Progenitor cell of endocrine pancreas (in vitro differentiated cells): ENCODE measurements around the gene DVL1. TPM values are rescaled to one million over a fixed set of nuclear protein-coding genes. Genes with fewer than 3 reads are reported as not detected.
A peak's percentile ranks its signal among the peaks of the same experiment; 100 is the strongest.

Experiments
- DNase-seq: peaks from one replicate; pipeline ENCODE4 v3.0.0; 2021; ENCODE audit warnings: low spot score; ENCODE audit not compliant: unreplicated experiment
- H3K27ac Mint-ChIP-seq: 2 replicates; pipeline ENCODE4 v1.8.0; 2021; ENCODE audit warnings: mild to moderate bottlenecking, moderate library complexity, mixed read lengths
- H3K27me3 Mint-ChIP-seq: 2 replicates; pipeline ENCODE4 v1.8.0; 2021; ENCODE audit warnings: mixed read lengths
- H3K36me3 Mint-ChIP-seq: 2 replicates; pipeline ENCODE4 v1.8.0; 2022; ENCODE audit warnings: mixed read lengths; ENCODE audit not compliant: insufficient read depth
- H3K4me1 Mint-ChIP-seq: 2 replicates; pipeline ENCODE4 v1.8.0; 2021; ENCODE audit warnings: low read depth, mixed read lengths
- H3K4me3 Mint-ChIP-seq: 2 replicates; pipeline ENCODE4 v1.8.0; 2021; ENCODE audit warnings: low read depth, mild to moderate bottlenecking, moderate library complexity, mixed read lengths
- H3K9me3 Mint-ChIP-seq: 2 replicates; pipeline ENCODE4 v1.8.0; 2021; ENCODE audit warnings: low read depth, mixed read lengths
- CTCF ChIP-seq: fragments of 200-600 bp; sonication (generic); IDR thresholded peaks from one replicate; pipeline ENCODE4 v1.5.0; 2021; ENCODE audit warnings: antibody characterized with exemption, mild to moderate bottlenecking; ENCODE audit not compliant: unreplicated experiment
- total RNA-seq: library from RNA; stranded (reverse); gene quantifications from 2 replicates; pipeline ENCODE4 v1.2.1, GENCODE V29; 2021

The DVL1 gene
- total RNA-seq, 1 donor from 2014 or later, result 60.1 TPM

- no peaks in the 10 kb centered on the region for H3K9me3 Mint-ChIP-seq
- no peak overlapping the region for H3K27ac Mint-ChIP-seq
- H3K36me3 Mint-ChIP-seq, result peaks cover 36% of the 10 kb centered on the region
- peaks cover 6% of the 10 kb centered on the region for H3K4me1 Mint-ChIP-seq
- H3K27me3 Mint-ChIP-seq, result no peaks in the 10 kb centered on the region
- TF ChIP-seq CTCF, result no peak
- no peak overlapping the region for H3K4me3 Mint-ChIP-seq
- no peak for DNase-seq
Measured at GRCh38 chr1:1393428-1393827, 44.2 kb upstream of the DVL1 start.

- no peak for TF ChIP-seq CTCF
- no peaks in the 10 kb centered on the region for H3K9me3 Mint-ChIP-seq
- no peaks in the 10 kb centered on the region for H3K27me3 Mint-ChIP-seq
- peaks cover 2% of the 10 kb centered on the region for H3K4me1 Mint-ChIP-seq
- no peak for DNase-seq
- H3K27ac Mint-ChIP-seq, result no peak overlapping the region
- H3K4me3 Mint-ChIP-seq, result no peak overlapping the region
- H3K36me3 Mint-ChIP-seq, result peaks cover 36% of the 10 kb centered on the region
Measured at GRCh38 chr1:1393014-1393413, 43.8 kb upstream of the DVL1 start.

GRCh38 chr1:1391225-1391624, 42.0 kb upstream of the DVL1 start:
- Mint-ChIP-seq H3K4me1 (peaks cover 1% of the 10 kb centered on the region), H3K27ac (peak overlapping the region; percentile 45), H3K36me3 (peaks cover 44% of the 10 kb centered on the region), H3K9me3 (no peaks in the 10 kb centered on the region), H3K4me3 (no peak overlapping the region), H3K27me3 (no peaks in the 10 kb centered on the region)
- DNase-seq, result no peak
- TF ChIP-seq CTCF, result no peak

- no peak for DNase-seq
- no peak overlapping the region for H3K27ac Mint-ChIP-seq
- H3K27me3 Mint-ChIP-seq, result no peaks in the 10 kb centered on the region
- H3K9me3 Mint-ChIP-seq, result no peaks in the 10 kb centered on the region
- H3K4me1 Mint-ChIP-seq, result peaks cover 1% of the 10 kb centered on the region
- no peak for TF ChIP-seq CTCF
- no peak overlapping the region for H3K4me3 Mint-ChIP-seq
- H3K36me3 Mint-ChIP-seq, result peaks cover 46% of the 10 kb centered on the region
Measured at GRCh38 chr1:1390675-1391074, 41.5 kb upstream of the DVL1 start.

GRCh38 chr1:1388078-1388472, 38.9 kb upstream of the DVL1 start:
- no peaks in the 10 kb centered on the region for H3K9me3 Mint-ChIP-seq
- DNase-seq, result no peak
- H3K4me3 Mint-ChIP-seq, result no peak overlapping the region
- no peak overlapping the region for H3K27ac Mint-ChIP-seq
- no peaks in the 10 kb centered on the region for H3K27me3 Mint-ChIP-seq
- H3K4me1 Mint-ChIP-seq, result no peaks in the 10 kb centered on the region
- peaks cover 35% of the 10 kb centered on the region for H3K36me3 Mint-ChIP-seq
- TF ChIP-seq CTCF, result no peak
